ENCODE results near the gene TMTC2. TPM values are rescaled to one million over a fixed set of nuclear protein-coding genes. Genes with fewer than 3 reads are reported as not detected.

The TMTC2 gene
- polyA plus RNA-seq, 1 donor from 2014 or later = 20.6 TPM

DNA sequence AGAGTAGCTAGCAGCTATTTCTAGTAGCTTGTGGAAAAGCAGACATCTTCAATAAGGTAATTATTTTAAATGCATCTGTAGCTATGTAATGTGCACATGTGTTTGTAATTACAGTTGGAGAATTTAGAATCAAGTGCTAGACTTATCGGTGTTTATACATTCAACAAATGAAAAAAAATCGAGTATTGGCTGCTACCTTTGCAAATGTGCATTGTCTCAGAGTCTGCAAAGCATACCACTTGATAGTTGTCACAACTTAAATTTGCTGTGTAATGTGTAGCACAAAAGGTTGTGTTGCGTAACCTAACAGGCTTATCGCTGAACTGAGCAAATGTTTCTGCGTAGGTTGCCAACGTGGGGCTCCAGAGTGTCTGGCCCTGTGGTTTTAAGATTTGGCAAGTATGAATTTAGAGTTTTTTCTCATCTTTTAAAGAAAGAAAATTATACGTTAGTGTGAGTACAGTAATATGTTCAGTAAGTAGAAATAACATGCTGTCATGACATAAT, 44.3 kb downstream of the TMTC2 start:
- Histone ChIP-seq H3K9me3 (ENCODE audit: low read length) (no peaks in the 10 kb centered on the region), H3K4me2 (ENCODE audit: low read length) (no peak overlapping the region), H3K27ac (ENCODE audit: low read length) (no peak overlapping the region), H3K36me3 (ENCODE audit: insufficient read depth, low read length) (peaks cover 5% of the 10 kb centered on the region), H4K20me1 (ENCODE audit: insufficient read depth) (no peaks in the 10 kb centered on the region), H3K79me2 (replicated peaks; ENCODE audit: insufficient read depth, low read length) (no peaks in the 10 kb centered on the region), H3F3A (ENCODE audit: insufficient read depth, low read length, poor library complexity, severe bottlenecking) (no peaks in the 10 kb centered on the region), H3K4me3 (ENCODE audit: low read length) (no peak overlapping the region), H3K27me3 (ENCODE audit: insufficient read depth, low read depth, low read length) (no peaks in the 10 kb centered on the region), H2AFZ (ENCODE audit: low read depth, low read length) (no peak overlapping the region), H3K9me2 (ENCODE audit: insufficient read depth, low read length) (no peaks in the 10 kb centered on the region), H3K9ac (ENCODE audit: low read length) (no peak overlapping the region)
- TF ChIP-seq SMC3 (conservative IDR thresholded peaks at IDR 0.05; ENCODE audit: poor library complexity) (no peak), EP300 (conservative IDR thresholded peaks at IDR 0.05; ENCODE audit: poor library complexity, severe bottlenecking) (no peak), EZH2 (IDR thresholded peaks at IDR 0.05; ENCODE audit: borderline replicate concordance, insufficient read depth, low read length, poor library complexity, severe bottlenecking) (no peak), MXI1 (conservative IDR thresholded peaks at IDR 0.05; ENCODE audit: poor library complexity, severe bottlenecking) (no peak), REST (IDR thresholded peaks at IDR 0.05; ENCODE audit: borderline replicate concordance) (no peak), RAD21 (conservative IDR thresholded peaks at IDR 0.05) (no peak), TAF1 (IDR thresholded peaks at IDR 0.05; ENCODE audit: low read depth) (no peak), POLR2AphosphoS5 (IDR thresholded peaks at IDR 0.05) (no peak)
- TF ChIP-seq, protein P1, sequence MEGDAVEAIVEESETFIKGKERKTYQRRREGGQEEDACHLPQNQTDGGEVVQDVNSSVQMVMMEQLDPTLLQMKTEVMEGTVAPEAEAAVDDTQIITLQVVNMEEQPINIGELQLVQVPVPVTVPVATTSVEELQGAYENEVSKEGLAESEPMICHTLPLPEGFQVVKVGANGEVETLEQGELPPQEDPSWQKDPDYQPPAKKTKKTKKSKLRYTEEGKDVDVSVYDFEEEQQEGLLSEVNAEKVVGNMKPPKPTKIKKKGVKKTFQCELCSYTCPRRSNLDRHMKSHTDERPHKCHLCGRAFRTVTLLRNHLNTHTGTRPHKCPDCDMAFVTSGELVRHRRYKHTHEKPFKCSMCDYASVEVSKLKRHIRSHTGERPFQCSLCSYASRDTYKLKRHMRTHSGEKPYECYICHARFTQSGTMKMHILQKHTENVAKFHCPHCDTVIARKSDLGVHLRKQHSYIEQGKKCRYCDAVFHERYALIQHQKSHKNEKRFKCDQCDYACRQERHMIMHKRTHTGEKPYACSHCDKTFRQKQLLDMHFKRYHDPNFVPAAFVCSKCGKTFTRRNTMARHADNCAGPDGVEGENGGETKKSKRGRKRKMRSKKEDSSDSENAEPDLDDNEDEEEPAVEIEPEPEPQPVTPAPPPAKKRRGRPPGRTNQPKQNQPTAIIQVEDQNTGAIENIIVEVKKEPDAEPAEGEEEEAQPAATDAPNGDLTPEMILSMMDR (IDR thresholded peaks at IDR 0.05; ENCODE audit: poor library complexity, severe bottlenecking) = no peak

DNA sequence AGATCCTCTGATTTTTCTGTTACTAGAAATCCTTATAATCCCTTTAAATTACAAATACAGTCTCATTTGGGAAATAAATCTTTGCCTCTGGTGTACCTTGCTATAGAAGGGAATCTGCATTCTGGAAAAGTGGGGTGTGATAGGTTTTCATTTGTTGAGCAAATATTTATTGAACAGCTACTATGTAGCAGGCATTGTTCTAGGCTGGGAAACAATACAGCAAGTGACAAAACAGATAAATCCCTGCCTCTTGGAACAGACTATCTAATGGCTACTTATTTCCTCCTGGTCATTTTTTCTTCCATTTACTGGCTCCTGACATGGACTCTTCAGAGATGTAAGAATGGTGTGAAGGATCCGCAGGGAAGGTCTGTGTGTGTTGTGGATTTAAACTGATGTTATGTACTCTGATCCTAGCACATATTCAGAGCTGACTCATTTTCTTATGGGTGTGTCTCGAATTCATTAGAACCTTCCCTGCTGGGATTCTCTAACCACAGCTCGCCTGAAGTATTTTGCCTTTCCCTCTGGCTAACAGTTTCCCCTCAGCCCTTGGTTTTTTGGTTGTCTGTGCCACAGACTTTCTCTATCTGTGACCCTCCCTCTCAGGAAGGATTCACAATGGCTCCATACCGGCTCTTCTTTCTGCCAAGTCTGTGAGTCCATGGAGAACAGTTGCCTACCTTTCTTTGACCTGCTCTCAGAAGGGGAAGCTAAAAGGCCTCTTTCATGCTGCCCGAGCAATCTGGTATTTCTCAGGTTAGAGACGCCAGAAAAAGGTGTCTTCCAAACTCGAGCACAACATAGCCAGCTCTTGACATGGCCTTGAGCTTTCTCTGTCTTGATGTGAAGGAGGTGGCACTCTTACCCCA, 53.7 kb downstream of the TMTC2 start:
- Histone ChIP-seq H3K27me3 (ENCODE audit: insufficient read depth, low read depth, low read length) (no peaks in the 10 kb centered on the region), H4K20me1 (ENCODE audit: insufficient read depth) (no peaks in the 10 kb centered on the region), H3K36me3 (ENCODE audit: insufficient read depth, low read length) (no peaks in the 10 kb centered on the region), H3F3A (ENCODE audit: insufficient read depth, low read length, poor library complexity, severe bottlenecking) (no peaks in the 10 kb centered on the region), H3K9me2 (ENCODE audit: insufficient read depth, low read length) (no peaks in the 10 kb centered on the region), H3K4me3 (ENCODE audit: low read length) (no peak overlapping the region), H3K27ac (ENCODE audit: low read length) (no peak overlapping the region), H3K79me2 (replicated peaks; ENCODE audit: insufficient read depth, low read length) (peaks cover 3% of the 10 kb centered on the region), H3K9me3 (ENCODE audit: low read length) (no peaks in the 10 kb centered on the region), H3K9ac (ENCODE audit: low read length) (no peak overlapping the region), H3K4me2 (ENCODE audit: low read length) (no peak overlapping the region), H2AFZ (ENCODE audit: low read depth, low read length) (no peak overlapping the region)
- TF ChIP-seq SMC3 (conservative IDR thresholded peaks at IDR 0.05; ENCODE audit: poor library complexity) = no peak
- TF ChIP-seq EZH2 (IDR thresholded peaks at IDR 0.05; ENCODE audit: borderline replicate concordance, insufficient read depth, low read length, poor library complexity, severe bottlenecking) = no peak
- TF ChIP-seq MXI1 (conservative IDR thresholded peaks at IDR 0.05; ENCODE audit: poor library complexity, severe bottlenecking) = no peak
- no peak for TF ChIP-seq REST (IDR thresholded peaks at IDR 0.05; ENCODE audit: borderline replicate concordance)
- no peak for TF ChIP-seq EP300 (conservative IDR thresholded peaks at IDR 0.05; ENCODE audit: poor library complexity, severe bottlenecking)
- no peak for TF ChIP-seq RAD21 (conservative IDR thresholded peaks at IDR 0.05)
- TF ChIP-seq, protein P1 (IDR thresholded peaks at IDR 0.05; ENCODE audit: poor library complexity, severe bottlenecking) = no peak
- no peak for TF ChIP-seq POLR2AphosphoS5 (IDR thresholded peaks at IDR 0.05)
